CD4-positive, alpha-beta T cell treated with Interleukin-17A for 1 hour (primary cell): Measurements from ENCODE around the gene CCNE1.

ENCODE experiments used
- DNase-seq: peaks from one replicate; pipeline ENCODE4 v3.0.0-alpha.2; 2020

CCNE1 gene

GRCh38 chr19:29849208-29849607 is 37.4 kb downstream of the CCNE1 start:
- no peak for DNase-seq

GRCh38 chr19:29850482-29850881 is 38.7 kb downstream of the CCNE1 start:
- no peak for DNase-seq

GRCh38 chr19:29851769-29852521 is 40.2 kb downstream of the CCNE1 start:
- DNase-seq: no peak

GRCh38 chr19:29854033-29854432 is 42.2 kb downstream of the CCNE1 start:
- DNase-seq: no peak

- DNase-seq: no peak
Measured at GRCh38 chr19:29855087-29855486, 43.3 kb downstream of the CCNE1 start.

GRCh38 chr19:29855741-29856500 is 44.1 kb downstream of the CCNE1 start:
- no peak for DNase-seq

- peak; percentile 35 for DNase-seq
Measured at GRCh38 chr19:29858000-29858596, 46.3 kb downstream of the CCNE1 start.

- DNase-seq: no peak
Measured at GRCh38 chr19:29858621-29859020, 46.8 kb downstream of the CCNE1 start.

GRCh38 chr19:29860492-29860891 is 48.7 kb downstream of the CCNE1 start:
- no peak for DNase-seq

- no peak for DNase-seq
Measured at GRCh38 chr19:29861574-29861973, 49.8 kb downstream of the CCNE1 start.

GRCh38 chr19:29866011-29866410 is 54.2 kb downstream of the CCNE1 start:
- no peak for DNase-seq

GRCh38 chr19:29867984-29868383 is 56.2 kb downstream of the CCNE1 start:
- DNase-seq: no peak

GRCh38 chr19:29871143-29871542 is 59.4 kb downstream of the CCNE1 start:
- no peak for DNase-seq

GRCh38 chr19:29872224-29872731 is 60.5 kb downstream of the CCNE1 start:
- DNase-seq: peak; percentile 12

- peak; percentile 66 for DNase-seq
Measured at GRCh38 chr19:29873024-29873800, 61.4 kb downstream of the CCNE1 start.
